Glomerular visceral epithelial cell (primary cell): ENCODE results near the gene PCDHGA8.
A peak's percentile ranks its signal among the peaks of the same experiment; 100 is the strongest.
"Not testable (repeated sequence)": the region's sequence is repeated elsewhere in the genome, so short reads cannot be mapped to it uniquely, and the experiment has no call there.

Source experiments
- DNase-seq: peaks from one replicate; pipeline ENCODE4 v3.0.0-alpha.2; 2016; ENCODE audit errors: extremely low spot score

Gene PCDHGA8

GRCh38 chr5:141371572-141372475 lies 20.6 kb upstream of the PCDHGA8 start:
- no peak for DNase-seq

GRCh38 chr5:141373673-141374317 lies 18.6 kb upstream of the PCDHGA8 start, which contains the start of gene PCDHGA6:
PCDHGA6 (plus strand) TSS chr5:141373891; CDS start chr5:141374084, 193 bp downstream.
- DNase-seq = no peak

GRCh38 chr5:141374627-141375026 lies 17.8 kb upstream of the PCDHGA8 start:
- DNase-seq = no peak

GRCh38 chr5:141375444-141376155 lies 16.8 kb upstream of the PCDHGA8 start:
- DNase-seq = not testable (repeated sequence)

GRCh38 chr5:141382469-141383294 lies 9.8 kb upstream of the PCDHGA8 start, which contains the start of gene PCDHGA7:
PCDHGA7 (plus strand) TSS chr5:141382742; CDS start chr5:141382900, 158 bp downstream.
- no peak for DNase-seq

GRCh38 chr5:141383345-141383744 lies 9.1 kb upstream of the PCDHGA8 start:
- no peak for DNase-seq

GRCh38 chr5:141384471-141385267 lies 7.8 kb upstream of the PCDHGA8 start:
- DNase-seq = no peak

- DNase-seq = not testable (repeated sequence)
Measured at GRCh38 chr5:141387557-141388311, 4.7 kb upstream of the PCDHGA8 start, which contains the start of gene PCDHGB4. PCDHGB4 (plus strand) TSS chr5:141387698; CDS start chr5:141387885, 187 bp downstream.

GRCh38 chr5:141388661-141389060 lies 3.8 kb upstream of the PCDHGA8 start:
- no peak for DNase-seq

GRCh38 chr5:141389153-141390042 lies 3.0 kb upstream of the PCDHGA8 start:
- DNase-seq = no peak

GRCh38 chr5:141393267-141393666 lies 834 bp downstream of the PCDHGA8 start:
- no peak for DNase-seq

- not testable (repeated sequence) for DNase-seq
Measured at GRCh38 chr5:141394401-141395187, 2.2 kb downstream of the PCDHGA8 start.

GRCh38 chr5:141397756-141398551 lies 5.5 kb downstream of the PCDHGA8 start, which contains the start of gene PCDHGB5:
PCDHGB5 (plus strand) TSS chr5:141397947; CDS start chr5:141398128, 181 bp downstream.
- peak; percentile 61 for DNase-seq

- no peak for DNase-seq
Measured at GRCh38 chr5:141398608-141399007, 6.2 kb downstream of the PCDHGA8 start.

- DNase-seq = no peak
Measured at GRCh38 chr5:141399555-141400258, 7.3 kb downstream of the PCDHGA8 start.
